H1 (cell line): Measurements from ENCODE around the gene CROCC. TPM values are rescaled to one million over a fixed set of nuclear protein-coding genes. Genes with fewer than 3 reads are reported as not detected.
A peak's percentile ranks its signal among the peaks of the same experiment; 100 is the strongest.

Experiments used
- CHD1 ChIP-seq: IDR thresholded peaks from 2 replicates; pipeline ENCODE4 v1.6.1; 2012; ENCODE audit warnings: low read depth, low read length, improper control_type of control experiment
- CREB1 ChIP-seq: IDR thresholded peaks from 2 replicates; pipeline ENCODE4 v1.6.1; 2012; ENCODE audit warnings: inconsistent platforms
- EGR1 ChIP-seq: IDR thresholded peaks from 2 replicates; pipeline ENCODE4 v1.6.1; 2011; ENCODE audit warnings: low read depth, low read length, borderline replicate concordance
- SP4 ChIP-seq: IDR thresholded peaks from 2 replicates; pipeline ENCODE4 v1.6.1; 2012; ENCODE audit warnings: low read length, inconsistent platforms
- SRF ChIP-seq: IDR thresholded peaks from 2 replicates; pipeline ENCODE4 v1.6.1; 2011; ENCODE audit warnings: mild to moderate bottlenecking, low read depth, low read length, moderate library complexity
- TAF7 ChIP-seq: optimal IDR thresholded peaks from 2 replicates; pipeline ENCODE3; 2011; ENCODE audit warnings: low read depth, mild to moderate bottlenecking, inconsistent platforms, low read length, moderate library complexity, borderline replicate concordance
- USF2 ChIP-seq: IDR thresholded peaks from 2 replicates; pipeline ENCODE4 v1.6.1; 2011; ENCODE audit warnings: low read length, improper control_type of control experiment
- polyA plus RNA-seq, 7 experiments: library from polyadenylated mRNA; depleted of rRNA in 3 of 7; stranded (reverse) in 5 of 7; unstranded in 2 of 7; fragments of >200 nt in 5 of 7; fragments of 200-250 nt in 2 of 7; gene quantifications; 1 replicate in 5 of 7; 2 replicates in 1 of 7; 4 replicates in 1 of 7; pipeline versions ENCODE4 v1.2.1 to v1.2.3, GENCODE V29; 2011 to 2013; ENCODE audit warnings: missing spikeins in 2 of 7, mixed read lengths in 2 of 7
- total RNA-seq: library from RNA; stranded (reverse); fragmentation: NEBNext Ultra II Directional; extraction: Animal tissue kit (Norgen Biotek cat#: 25700); gene quantifications from 2 replicates; pipeline ENCODE4 v1.2.1, GENCODE V29; 2021
- TF ChIP-seq, protein P1 (sequence below): fragments of 300-600 bp; sonication (generic); IDR thresholded peaks from 2 replicates; pipeline ENCODE4 v1.7.1; 2012; ENCODE audit warnings: low read length, moderate library complexity, mild to moderate bottlenecking, inconsistent platforms; ENCODE audit not compliant: insufficient replicate concordance
- TF ChIP-seq, protein P2 (sequence below): IDR thresholded peaks from 2 replicates; pipeline ENCODE4 v1.6.1; 2012; ENCODE audit warnings: inconsistent platforms

Gene CROCC
- total and polyA plus RNA-seq, 2 of the 8 experiments (the other 6 are each of a cell fraction or from before 2014, with no cell fraction given) = 12.1 to 39.5 TPM

GRCh38 chr1:16980473-16981268 lies 58.9 kb downstream of the CROCC start, which contains the start of gene MFAP2 (continued):
- TF ChIP-seq, protein P1, sequence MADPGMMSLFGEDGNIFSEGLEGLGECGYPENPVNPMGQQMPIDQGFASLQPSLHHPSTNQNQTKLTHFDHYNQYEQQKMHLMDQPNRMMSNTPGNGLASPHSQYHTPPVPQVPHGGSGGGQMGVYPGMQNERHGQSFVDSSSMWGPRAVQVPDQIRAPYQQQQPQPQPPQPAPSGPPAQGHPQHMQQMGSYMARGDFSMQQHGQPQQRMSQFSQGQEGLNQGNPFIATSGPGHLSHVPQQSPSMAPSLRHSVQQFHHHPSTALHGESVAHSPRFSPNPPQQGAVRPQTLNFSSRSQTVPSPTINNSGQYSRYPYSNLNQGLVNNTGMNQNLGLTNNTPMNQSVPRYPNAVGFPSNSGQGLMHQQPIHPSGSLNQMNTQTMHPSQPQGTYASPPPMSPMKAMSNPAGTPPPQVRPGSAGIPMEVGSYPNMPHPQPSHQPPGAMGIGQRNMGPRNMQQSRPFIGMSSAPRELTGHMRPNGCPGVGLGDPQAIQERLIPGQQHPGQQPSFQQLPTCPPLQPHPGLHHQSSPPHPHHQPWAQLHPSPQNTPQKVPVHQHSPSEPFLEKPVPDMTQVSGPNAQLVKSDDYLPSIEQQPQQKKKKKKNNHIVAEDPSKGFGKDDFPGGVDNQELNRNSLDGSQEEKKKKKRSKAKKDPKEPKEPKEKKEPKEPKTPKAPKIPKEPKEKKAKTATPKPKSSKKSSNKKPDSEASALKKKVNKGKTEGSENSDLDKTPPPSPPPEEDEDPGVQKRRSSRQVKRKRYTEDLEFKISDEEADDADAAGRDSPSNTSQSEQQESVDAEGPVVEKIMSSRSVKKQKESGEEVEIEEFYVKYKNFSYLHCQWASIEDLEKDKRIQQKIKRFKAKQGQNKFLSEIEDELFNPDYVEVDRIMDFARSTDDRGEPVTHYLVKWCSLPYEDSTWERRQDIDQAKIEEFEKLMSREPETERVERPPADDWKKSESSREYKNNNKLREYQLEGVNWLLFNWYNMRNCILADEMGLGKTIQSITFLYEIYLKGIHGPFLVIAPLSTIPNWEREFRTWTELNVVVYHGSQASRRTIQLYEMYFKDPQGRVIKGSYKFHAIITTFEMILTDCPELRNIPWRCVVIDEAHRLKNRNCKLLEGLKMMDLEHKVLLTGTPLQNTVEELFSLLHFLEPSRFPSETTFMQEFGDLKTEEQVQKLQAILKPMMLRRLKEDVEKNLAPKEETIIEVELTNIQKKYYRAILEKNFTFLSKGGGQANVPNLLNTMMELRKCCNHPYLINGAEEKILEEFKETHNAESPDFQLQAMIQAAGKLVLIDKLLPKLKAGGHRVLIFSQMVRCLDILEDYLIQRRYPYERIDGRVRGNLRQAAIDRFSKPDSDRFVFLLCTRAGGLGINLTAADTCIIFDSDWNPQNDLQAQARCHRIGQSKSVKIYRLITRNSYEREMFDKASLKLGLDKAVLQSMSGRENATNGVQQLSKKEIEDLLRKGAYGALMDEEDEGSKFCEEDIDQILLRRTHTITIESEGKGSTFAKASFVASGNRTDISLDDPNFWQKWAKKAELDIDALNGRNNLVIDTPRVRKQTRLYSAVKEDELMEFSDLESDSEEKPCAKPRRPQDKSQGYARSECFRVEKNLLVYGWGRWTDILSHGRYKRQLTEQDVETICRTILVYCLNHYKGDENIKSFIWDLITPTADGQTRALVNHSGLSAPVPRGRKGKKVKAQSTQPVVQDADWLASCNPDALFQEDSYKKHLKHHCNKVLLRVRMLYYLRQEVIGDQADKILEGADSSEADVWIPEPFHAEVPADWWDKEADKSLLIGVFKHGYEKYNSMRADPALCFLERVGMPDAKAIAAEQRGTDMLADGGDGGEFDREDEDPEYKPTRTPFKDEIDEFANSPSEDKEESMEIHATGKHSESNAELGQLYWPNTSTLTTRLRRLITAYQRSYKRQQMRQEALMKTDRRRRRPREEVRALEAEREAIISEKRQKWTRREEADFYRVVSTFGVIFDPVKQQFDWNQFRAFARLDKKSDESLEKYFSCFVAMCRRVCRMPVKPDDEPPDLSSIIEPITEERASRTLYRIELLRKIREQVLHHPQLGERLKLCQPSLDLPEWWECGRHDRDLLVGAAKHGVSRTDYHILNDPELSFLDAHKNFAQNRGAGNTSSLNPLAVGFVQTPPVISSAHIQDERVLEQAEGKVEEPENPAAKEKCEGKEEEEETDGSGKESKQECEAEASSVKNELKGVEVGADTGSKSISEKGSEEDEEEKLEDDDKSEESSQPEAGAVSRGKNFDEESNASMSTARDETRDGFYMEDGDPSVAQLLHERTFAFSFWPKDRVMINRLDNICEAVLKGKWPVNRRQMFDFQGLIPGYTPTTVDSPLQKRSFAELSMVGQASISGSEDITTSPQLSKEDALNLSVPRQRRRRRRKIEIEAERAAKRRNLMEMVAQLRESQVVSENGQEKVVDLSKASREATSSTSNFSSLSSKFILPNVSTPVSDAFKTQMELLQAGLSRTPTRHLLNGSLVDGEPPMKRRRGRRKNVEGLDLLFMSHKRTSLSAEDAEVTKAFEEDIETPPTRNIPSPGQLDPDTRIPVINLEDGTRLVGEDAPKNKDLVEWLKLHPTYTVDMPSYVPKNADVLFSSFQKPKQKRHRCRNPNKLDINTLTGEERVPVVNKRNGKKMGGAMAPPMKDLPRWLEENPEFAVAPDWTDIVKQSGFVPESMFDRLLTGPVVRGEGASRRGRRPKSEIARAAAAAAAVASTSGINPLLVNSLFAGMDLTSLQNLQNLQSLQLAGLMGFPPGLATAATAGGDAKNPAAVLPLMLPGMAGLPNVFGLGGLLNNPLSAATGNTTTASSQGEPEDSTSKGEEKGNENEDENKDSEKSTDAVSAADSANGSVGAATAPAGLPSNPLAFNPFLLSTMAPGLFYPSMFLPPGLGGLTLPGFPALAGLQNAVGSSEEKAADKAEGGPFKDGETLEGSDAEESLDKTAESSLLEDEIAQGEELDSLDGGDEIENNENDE = no peak
- TF ChIP-seq CHD1 = no peak
- TF ChIP-seq, protein P2, sequence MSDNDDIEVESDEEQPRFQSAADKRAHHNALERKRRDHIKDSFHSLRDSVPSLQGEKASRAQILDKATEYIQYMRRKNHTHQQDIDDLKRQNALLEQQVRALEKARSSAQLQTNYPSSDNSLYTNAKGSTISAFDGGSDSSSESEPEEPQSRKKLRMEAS = peak; percentile 58; the same call in 1 of the 2 replicates
- peak; percentile 61 for TF ChIP-seq TAF7
- TF ChIP-seq USF2 = no peak
- TF ChIP-seq SP4 = no peak
- peak; percentile 32 for TF ChIP-seq CREB1
- TF ChIP-seq EGR1 = peak; percentile 59
- no peak for TF ChIP-seq SRF
